ENCODE data around the gene ABI1. TPM values are rescaled to one million over a fixed set of nuclear protein-coding genes. Genes with fewer than 3 reads are reported as not detected.

Gene ABI1
- total RNA-seq, 1 donor from 2014 or later: 62.9 TPM

DNA sequence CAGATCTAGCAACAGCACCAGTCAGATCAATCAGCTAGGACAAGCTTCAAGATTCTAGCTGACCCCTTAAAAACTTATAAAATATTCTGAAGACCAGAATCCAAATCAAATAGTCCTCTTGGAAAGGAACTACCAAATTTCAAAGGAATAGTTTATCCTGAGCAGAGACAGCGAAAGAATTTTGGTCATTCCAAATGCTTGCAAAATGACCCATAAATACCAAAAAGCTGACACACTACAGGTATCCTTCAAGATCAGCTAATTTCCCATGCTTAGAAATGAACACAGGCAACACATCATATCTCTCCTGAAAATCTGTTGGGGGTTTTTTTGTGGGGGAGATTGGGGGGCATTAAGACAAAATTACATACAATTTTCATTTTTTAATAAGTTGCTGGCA lies 84.5 kb downstream of the ABI1 start:
- no peak for DNase-seq (ENCODE audit: low read depth)

DNA sequence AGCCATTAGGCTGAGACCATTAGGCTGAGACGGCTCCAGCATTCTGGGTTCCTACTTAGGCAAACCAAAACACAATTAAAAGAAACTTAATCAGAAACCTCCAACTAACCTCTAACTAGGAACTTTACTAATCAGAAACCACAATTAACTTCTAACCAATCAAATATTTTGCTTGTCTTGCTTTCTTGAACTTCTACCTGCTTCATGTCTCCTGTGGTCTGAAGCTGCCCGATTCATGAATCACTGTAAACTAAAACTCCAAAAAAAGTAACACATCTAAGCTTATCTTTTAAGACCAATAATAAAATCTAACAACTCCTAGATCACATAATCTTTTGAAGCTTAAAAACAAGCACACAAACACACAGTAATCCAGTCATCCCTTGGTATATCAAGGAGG lies 87.1 kb downstream of the ABI1 start:
- DNase-seq (ENCODE audit: low read depth): no peak

DNA sequence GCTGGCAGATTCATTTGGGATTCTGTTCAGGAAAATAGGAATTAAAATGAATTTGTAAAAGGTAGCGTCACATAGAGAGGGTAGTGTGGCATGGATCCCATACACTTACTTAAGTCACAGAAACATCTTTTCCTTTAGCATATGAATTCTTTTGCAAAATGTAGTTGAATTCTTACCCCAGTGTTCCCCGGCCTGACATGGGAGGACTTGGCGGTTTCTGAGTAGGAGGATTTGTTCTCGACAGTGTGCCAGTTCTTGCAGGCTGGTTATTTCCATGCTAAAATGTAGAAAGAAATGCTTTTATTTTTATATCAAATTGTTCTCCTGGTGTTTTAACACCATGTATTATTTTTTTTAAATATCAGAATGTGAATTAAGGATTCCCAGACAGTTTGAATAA lies 90.7 kb downstream of the ABI1 start:
- no peak for DNase-seq (ENCODE audit: low read depth)

DNA sequence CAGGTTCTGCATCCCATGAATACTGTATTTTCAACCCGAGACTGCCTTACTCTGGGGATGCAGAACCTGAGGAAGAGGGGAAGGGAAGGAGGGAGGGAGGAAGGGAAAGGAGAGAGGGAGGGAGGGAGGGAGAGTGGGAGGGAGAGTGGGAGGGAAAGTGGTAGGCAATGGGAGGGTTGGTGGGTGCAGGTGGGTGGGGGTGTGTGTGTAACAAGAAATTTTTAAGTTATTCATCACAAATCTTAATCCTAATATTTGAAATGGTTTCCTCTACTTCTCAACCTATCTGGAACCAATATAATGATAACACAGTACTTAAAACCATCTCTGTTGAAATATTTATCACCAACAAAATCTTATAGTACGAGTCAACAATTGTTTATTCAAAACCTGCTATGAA lies 95.2 kb downstream of the ABI1 start:
- DNase-seq (ENCODE audit: low read depth): no peak

DNA sequence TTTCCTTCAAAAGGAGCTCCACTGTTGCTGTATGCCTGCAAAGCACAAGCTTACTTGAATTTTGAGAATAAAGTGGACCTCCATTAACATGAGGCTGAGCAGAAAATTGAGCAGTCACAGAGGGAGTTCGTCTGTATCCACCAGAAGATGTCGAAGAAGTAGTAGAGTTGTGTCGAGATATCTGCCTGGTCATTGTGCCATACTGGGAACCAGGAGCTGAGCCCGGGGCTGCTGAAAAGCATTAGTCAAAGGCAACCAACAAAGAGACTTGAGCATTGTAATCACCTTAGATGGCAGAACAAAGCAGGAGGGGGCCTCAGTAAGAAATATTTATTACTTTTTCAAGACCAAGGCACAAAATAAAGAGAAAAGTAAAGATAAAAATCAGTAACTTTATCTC lies 101.8 kb downstream of the ABI1 start:
- DNase-seq (ENCODE audit: low read depth): no peak

DNA sequence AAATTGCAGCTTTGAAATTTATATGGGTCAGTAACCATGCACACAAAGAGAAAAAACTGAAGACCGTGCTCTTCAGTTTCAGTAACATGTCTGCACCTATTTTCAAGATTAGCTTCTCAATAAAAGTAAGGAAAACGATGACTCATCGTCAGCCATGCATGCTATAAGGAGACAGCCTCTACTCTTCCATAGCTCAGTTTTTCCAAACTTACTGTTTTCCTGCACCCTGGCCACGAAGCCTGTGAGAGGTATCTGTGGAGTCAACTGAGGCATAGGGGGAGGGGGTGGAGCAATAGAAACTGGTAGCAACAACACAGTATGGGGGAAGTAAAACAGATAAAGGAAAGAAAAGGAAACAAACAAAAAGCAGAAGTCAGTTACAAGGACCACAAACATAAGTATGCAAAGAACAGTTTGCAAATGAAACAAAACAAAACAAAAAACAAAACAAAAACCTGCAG lies 105.3 kb downstream of the ABI1 start:
- DNase-seq (ENCODE audit: low read depth): no peak

DNA sequence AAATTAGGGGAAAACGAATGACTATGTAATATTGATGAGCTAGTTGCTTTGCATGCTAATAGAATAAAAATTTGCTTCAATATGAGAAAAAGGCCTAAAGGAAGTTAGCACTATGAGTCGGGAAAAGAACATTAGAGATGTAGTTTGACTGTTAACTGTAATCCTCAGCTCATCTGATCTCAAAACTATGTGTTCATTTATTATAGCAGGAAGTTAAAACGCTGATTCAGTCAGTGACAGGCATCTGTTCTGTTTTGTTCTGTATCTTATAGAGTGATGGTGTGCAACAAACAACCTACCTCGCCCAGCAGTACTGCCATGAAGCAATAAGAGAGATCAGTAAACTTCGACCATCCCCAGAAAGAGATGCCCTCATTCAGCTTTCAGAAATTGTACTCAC lies 114.7 kb downstream of the ABI1 start:
- no peak for DNase-seq (ENCODE audit: low read depth)

DNA sequence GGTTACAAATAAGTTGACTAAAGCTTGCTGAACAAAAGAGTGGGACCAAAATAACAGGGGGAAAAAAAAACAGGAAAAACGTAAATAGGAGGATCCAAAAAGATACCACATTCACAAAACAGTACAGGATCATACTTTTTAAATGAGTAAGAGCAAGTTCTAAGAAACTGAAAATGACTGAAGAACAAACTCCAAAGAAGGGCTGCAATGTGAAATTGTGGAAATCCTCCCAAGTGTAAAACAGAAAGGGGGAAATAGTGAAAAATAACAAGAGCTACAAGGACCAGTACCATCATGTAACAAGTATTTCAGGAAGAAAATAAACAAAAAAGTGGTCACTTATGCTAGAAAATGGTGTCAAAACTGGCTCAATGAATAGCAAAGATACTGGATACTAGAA lies 116.9 kb downstream of the ABI1 start:
- DNase-seq (ENCODE audit: low read depth): no peak

DNA sequence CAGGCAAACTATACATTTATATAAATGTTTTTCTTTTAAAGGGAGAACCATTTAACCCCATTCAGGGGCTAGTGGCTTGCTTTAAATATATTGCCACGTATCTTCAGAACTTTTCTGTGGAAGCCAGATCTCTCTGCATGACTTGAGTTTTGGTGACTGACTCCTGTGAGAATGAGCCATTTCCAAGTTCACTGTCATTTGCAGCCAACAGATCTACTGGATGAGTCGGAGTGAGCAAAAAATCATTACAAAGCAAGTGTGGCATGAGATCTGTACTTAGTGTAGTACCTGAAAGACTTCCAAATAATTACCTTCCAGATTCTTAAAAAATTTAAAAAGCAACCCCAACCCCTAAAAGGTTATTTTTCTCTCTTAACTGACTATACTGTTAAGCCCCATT lies 117.7 kb downstream of the ABI1 start:
- DNase-seq (ENCODE audit: low read depth): no peak

DNA sequence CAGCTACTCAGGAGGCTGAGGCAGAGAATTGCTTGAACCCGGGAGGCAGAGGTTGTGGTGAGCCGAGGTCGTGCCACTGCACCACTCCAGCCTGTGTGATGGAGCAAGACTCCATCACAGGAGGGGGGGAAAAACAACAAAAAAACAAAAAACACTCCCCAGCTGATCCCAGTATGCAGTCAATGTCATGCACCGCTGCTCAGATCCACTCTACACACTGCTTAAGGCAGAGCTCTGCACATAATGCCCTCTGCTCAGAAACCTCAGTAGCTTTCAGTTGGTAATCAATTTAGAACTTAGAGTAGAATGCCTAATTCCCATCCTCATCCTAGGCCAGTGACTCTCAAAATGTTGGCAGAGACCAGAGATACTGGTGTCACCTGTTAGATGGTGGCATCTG lies 119.4 kb downstream of the ABI1 start:
- no peak for DNase-seq (ENCODE audit: low read depth)

DNA sequence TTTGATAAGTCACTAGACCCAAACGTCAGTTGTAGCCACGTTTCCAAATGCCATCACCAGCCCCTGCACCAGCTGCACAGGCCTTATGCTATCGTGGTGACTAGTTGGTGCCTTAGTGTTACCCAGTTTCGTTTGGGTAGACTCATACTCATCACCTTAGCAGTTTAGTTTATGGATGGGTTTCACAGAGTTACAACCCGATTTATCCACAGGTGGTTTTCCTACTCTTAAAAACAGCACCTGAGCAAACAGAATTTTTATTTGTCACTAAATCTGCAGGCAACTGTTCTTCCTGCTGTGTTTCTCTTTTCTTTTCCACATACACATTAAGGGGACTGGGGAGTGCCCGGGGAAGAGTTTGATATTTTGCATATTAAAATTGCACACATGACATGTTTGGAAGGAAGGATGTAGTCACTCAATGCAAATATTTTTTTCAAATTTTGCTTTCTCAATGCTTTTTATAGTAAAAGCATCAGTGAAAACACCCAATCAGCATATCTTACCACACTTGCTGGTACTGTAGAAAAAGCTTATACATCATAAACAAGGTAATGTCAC lies 121.6 kb downstream of the ABI1 start:
- no peak for DNase-seq (ENCODE audit: low read depth)

DNA sequence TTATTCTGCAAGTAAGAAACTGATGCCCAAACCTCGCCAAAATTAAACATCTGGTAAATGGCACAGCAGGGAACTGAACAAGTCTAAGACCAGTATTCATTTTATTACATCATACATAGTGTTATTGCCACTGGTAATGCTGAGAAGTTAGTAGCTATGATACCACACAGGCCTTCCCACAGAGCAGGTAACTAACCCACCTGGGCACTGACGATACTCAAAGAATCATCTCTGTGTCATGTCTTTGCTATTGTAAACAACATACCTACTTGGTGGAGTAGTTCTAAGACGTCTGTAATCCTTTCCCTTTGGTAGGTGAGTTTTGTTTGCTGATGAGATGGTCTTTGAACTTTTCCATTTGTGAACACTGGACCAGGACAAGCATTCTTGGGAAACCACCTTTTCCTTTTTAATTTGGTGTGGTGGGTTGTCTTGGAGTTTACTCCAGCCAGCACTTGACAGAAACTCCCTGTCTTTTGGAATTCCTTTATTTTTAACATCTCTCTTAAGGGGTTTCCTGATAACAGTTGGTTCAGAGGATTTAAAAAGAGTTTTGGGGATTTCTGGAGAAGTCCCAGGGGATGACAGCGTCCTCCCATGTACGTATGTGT lies 122.4 kb downstream of the ABI1 start:
- DNase-seq (ENCODE audit: low read depth): no peak

DNA sequence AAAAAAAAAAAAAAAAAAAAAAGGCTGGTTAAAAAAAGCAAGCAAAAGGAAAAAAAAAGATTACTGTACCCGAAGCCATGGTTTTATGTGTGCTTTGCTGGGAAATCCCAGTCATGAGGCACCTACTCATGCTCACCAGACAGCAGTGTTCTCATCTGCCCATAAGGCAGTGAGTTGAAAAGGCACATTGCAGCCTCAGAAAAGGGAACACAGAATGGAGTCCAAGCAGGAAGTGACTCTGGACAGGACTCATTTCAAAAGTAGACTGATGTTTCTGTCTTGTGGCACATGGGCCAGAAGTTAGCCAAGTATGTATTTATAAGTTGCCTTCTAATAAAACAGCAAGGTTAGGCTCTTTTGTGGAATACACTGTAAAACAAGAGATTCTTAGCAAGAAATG lies 123.0 kb downstream of the ABI1 start:
- DNase-seq (ENCODE audit: low read depth): no peak

DNA sequence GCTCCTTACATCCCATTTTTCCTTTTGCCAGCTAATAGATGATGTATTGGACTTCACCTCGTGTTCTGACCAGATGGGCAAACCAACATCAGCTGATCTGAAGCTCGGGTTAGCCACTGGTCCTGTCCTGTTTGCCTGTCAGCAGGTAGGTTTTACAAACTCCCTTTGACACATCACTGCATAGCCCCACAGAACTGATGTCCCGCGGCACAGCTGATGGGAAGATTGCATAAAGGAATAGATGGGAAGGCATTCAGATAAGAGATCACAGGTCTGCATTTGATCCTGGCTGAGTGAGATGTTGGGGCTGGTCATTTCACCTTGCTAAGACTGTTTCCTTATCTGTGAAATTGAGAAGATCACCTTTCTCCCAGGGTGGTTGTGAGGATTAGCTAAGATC lies 125.3 kb downstream of the ABI1 start:
- DNase-seq (ENCODE audit: low read depth): no peak

DNA sequence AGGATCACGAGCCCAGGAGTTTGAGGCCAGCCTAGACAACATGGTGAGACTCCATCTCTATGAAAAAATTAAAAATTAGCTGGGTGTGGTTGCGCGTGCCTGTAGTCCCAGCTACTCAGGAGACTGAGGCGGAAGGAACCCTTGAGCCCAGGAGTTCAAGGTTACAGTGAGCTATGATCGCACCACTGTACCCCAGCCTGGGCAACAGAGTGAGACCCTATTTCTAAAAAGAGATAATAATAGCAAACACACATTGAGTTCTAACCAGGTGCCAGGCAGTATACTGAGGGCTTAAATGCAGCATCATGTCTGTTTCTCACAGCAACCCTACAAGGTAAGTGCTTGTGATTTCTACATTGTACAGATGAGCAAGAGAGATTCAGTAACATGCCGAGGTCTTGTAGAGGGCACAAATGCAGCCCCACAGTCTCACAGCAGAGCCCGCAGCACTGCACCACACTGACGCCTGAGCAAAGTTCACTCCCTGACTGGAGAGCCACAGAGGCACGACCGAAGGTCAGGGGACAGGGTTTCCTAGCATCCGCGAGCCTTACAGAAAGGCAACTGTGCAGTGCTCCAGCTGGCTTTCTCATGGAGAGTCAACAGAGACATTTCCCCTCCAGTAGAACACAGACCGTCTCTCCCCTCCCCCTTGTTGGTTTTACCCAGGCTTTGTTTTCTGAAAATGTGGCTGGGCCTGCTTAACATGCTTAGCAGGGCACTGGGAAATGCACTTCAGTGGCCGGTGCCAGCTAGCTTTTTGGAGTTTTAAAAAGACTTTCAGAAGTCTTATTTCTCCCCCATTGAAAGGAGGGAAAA lies 126.8 kb downstream of the ABI1 start:
- no peak for DNase-seq (ENCODE audit: low read depth)

DNA sequence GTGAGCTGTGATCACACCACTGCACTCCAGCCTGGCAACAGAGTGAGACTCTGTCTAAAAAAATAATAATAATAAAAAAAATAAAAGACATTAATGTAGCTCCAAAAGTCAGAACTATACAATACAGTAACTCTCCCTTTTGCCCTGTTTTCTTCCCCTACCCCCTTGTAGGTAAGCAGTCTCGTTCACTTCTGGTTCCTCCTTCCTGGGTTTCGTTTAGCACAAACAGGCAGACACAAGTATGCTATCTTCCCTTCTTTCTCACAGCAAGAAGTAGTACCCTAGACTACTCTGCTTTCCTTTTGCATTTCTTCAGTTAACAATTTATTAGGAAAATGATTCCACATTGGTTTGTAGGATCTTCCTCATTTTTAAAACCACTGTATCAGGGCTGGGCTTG lies 130.2 kb downstream of the ABI1 start:
- no peak for DNase-seq (ENCODE audit: low read depth)

DNA sequence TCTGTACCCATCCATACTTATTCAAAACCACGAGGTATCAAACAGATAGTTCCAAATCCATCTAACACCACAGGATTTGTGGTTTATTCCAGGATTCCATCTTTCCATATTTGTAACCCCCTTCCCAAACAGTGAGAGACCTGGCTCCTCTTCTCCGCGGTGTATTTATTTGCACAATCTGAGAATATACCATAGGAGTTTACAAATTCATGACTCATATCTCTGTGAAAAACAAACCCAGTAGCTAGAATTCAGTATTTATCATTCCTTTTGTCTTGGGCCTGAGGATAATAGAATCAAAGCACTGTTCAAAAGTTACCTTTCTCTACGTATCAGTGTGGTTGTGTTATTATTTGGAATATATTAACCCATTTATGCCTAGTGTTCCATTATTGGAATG lies 131.4 kb downstream of the ABI1 start:
- DNase-seq (ENCODE audit: low read depth): no peak

DNA sequence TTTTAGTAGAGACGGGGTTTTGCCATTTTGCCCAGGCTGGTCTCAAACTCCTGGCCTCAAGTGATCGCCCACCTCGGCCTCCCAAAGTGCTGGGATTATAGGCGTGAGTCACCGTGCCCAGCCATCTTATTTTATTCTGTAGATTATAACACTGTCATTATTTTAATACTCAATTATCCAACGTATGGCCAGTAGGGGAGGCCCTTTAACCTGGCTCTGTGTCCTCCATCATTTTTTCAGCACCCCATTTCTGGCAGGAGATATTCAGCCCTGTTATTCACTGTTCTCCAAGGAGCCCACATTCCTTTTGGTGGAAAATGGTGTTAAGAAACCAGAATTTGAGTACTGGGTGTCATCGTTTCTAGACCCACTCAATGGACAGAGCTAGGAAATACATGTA lies 131.8 kb downstream of the ABI1 start:
- DNase-seq (ENCODE audit: low read depth): no peak

DNA sequence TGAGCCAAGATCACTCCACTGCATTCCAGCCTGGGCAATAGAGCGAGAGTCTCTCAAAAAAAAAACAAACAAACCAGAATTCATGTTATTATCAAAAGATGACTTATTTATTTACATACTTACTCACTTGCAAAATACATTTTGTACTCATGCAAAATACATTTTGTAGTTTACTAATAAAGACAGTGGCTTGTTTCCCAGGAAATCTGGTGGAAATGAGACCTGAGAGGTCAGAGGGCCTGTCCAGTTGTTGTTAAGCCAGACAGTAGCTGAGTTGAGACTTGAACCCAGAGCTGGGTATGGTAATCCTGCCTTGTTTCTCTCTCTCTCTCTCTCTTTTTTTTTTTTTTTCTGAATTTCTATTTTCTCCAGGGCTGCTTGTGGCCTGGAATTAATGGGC lies 133.8 kb downstream of the ABI1 start:
- DNase-seq (ENCODE audit: low read depth): no peak

DNA sequence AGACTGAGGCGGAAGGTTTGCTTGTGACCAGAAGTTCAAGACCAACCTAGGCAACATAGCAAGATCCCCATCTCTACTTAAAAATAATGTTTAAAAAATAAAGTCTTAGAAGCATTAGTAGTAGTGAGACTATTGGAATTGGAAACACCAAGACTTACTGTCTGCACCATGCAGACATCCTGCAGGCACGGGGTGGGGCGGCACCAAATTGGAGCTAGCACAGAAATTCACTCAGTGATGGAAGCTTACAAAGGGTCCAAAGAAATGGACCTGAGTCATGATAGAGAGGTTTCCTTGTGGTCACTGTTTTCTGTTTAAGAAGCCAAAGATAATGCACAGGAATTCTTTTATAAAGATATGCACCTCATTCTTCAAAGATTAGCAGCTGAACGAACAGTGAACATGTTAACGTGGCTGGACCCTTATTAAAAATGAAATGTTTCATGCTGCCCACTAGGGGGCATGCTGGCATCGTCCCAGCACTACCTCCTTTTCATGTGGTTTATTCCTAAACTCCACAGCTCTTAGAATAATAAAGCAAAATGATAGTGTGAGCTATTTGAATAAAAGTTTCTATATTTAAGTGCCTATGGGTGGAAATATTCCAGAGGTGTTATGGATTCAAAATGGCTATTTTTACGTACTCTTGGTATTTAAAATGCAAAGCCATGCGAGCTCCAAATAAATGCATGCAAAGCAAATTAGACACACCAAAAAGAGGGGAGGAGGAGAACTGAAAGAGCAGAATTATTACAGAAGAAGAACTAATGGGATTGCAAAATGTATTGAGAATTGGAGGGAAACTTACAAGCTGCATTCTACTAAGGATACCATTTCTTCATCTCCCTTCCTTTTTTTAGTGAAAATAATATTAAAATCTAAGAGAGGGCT lies 134.7 kb downstream of the ABI1 start:
- DNase-seq (ENCODE audit: low read depth): peak; percentile 64

DNA sequence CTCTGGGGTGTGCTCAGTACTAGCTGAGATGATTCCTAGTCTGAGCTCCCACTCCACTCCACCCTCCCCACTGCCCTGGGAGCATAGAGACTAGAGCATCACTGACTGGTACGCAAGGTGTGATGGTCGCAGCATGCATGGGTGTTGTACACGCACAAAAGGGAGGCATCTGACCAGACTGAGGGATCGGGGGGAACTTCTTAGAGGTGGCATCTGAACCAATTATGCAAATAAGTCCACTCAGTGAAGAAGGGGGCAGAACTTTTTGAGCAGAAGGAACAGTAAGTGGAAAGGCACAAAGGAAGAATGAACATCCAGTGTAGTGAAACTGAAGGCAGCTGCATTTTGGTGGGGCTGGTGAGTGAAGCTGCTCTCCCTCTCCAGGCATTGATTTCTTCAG lies 137.7 kb downstream of the ABI1 start:
- DNase-seq (ENCODE audit: low read depth): no peak

DNA sequence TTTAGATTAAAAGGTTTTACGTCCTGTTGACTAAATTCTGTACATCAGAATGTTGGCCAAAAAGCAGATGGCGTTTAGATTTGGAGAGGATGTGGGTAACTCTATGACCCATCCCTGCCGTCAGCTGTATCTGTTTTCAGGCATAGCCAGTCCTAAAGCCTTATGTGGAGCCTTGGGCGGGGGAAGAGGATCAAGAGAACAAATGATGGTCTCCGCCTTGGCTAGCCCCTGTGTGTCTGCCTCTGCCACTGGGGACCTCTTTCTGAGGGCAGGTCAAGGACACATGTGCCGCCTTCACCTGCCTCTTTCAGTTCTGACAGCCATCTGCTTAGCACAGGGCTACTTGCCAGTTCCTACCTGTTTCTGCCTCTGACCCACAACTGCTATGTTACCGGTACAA lies 139.2 kb downstream of the ABI1 start:
- no peak for DNase-seq (ENCODE audit: low read depth)

All from myocyte (in vitro differentiated cells).